ENCODE data around the gene CEP70.
"Not testable (repeated sequence)": the region's sequence is repeated elsewhere in the genome, so short reads cannot be mapped to it uniquely, and the experiment has no call there.

The CEP70 gene

GRCh38 chr3:138513090-138513843, 80.8 kb downstream of the CEP70 start:
- no peak for DNase-seq (ENCODE audit: low read depth)

- no peak for DNase-seq (ENCODE audit: low read depth)
Observed at GRCh38 chr3:138511945-138512344, 82.1 kb downstream of the CEP70 start.

GRCh38 chr3:138509586-138509985, 84.5 kb downstream of the CEP70 start:
- peak; percentile 77 for DNase-seq (ENCODE audit: low read depth)

GRCh38 chr3:138507524-138507923, 86.5 kb downstream of the CEP70 start:
- no peak for DNase-seq (ENCODE audit: low read depth)

- no peak for DNase-seq (ENCODE audit: low read depth)
Observed at GRCh38 chr3:138498991-138499390, 95.1 kb downstream of the CEP70 start.

- no peak for DNase-seq (ENCODE audit: low read depth)
Observed at GRCh38 chr3:138497851-138498250, 96.2 kb downstream of the CEP70 start.

GRCh38 chr3:138497021-138497420, 97.0 kb downstream of the CEP70 start:
- DNase-seq (ENCODE audit: low read depth), result no peak

- no peak for DNase-seq (ENCODE audit: low read depth)
Observed at GRCh38 chr3:138496436-138496835, 97.6 kb downstream of the CEP70 start.

GRCh38 chr3:138495638-138496037, 98.4 kb downstream of the CEP70 start:
- not testable (repeated sequence) for DNase-seq (ENCODE audit: low read depth)

- no peak for DNase-seq (ENCODE audit: low read depth)
Observed at GRCh38 chr3:138494607-138494929, 99.5 kb downstream of the CEP70 start.

GRCh38 chr3:138493804-138494606, 100.1 kb downstream of the CEP70 start:
- DNase-seq (ENCODE audit: low read depth), result peak; percentile 89

GRCh38 chr3:138492980-138493675, 100.9 kb downstream of the CEP70 start:
- DNase-seq (ENCODE audit: low read depth), result no peak

GRCh38 chr3:138491971-138492370, 102.1 kb downstream of the CEP70 start:
- DNase-seq (ENCODE audit: low read depth), result no peak

- DNase-seq (ENCODE audit: low read depth), result not testable (repeated sequence)
Observed at GRCh38 chr3:138486580-138486979, 107.5 kb downstream of the CEP70 start.

GRCh38 chr3:138484672-138485071, 109.4 kb downstream of the CEP70 start:
- DNase-seq (ENCODE audit: low read depth), result not testable (repeated sequence)

GRCh38 chr3:138479438-138479863, 114.6 kb downstream of the CEP70 start:
- peak; percentile 69 for DNase-seq (ENCODE audit: low read depth)

GRCh38 chr3:138477801-138478200, 116.3 kb downstream of the CEP70 start:
- peak; percentile 17 for DNase-seq (ENCODE audit: low read depth)

GRCh38 chr3:138477120-138477519, 116.9 kb downstream of the CEP70 start:
- no peak for DNase-seq (ENCODE audit: low read depth)

GRCh38 chr3:138476526-138476925, 117.5 kb downstream of the CEP70 start:
- DNase-seq (ENCODE audit: low read depth), result no peak

- no peak for DNase-seq (ENCODE audit: low read depth)
Observed at GRCh38 chr3:138474163-138474562, 119.9 kb downstream of the CEP70 start.

GRCh38 chr3:138473391-138473790, 120.7 kb downstream of the CEP70 start:
- DNase-seq (ENCODE audit: low read depth), result no peak

- DNase-seq (ENCODE audit: low read depth), result no peak
Observed at GRCh38 chr3:138472141-138472825, 121.8 kb downstream of the CEP70 start.
